Neural cell (in vitro differentiated cells): ENCODE data around the gene SLC6A6. TPM values are rescaled to one million over a fixed set of nuclear protein-coding genes. Genes with fewer than 3 reads are reported as not detected.

Source experiments
- H2AFZ ChIP-seq: fragments of 200-600, 300-800 bp; sonication (generic), shearing (Covaris generic); 2 replicates; pipeline ENCODE4 v1.6.0; 2014; ENCODE audit warnings: low read depth, mild to moderate bottlenecking, antibody characterized with exemption, low read length, moderate library complexity
- H3F3A ChIP-seq: fragments of 200-600 bp; shearing (Covaris generic); 2 replicates; pipeline ENCODE4 v1.6.1; 2016; ENCODE audit warnings: mild to moderate bottlenecking, moderate library complexity, mixed read lengths, antibody characterized with exemption, low read length; ENCODE audit not compliant: insufficient read depth, poor library complexity, severe bottlenecking
- H3K27ac ChIP-seq: fragments of 200-600, 300-800 bp; sonication (generic), shearing (Covaris generic); 2 replicates; pipeline ENCODE4 v1.5.1; 2014; ENCODE audit warnings: mild to moderate bottlenecking, low read length, moderate library complexity
- H3K27me3 ChIP-seq: fragments of 300-800, 200-600 bp; sonication (generic), shearing (Covaris generic); 2 replicates; pipeline ENCODE4 v1.6.0; 2014; ENCODE audit warnings: mild to moderate bottlenecking, low read depth, low read length, moderate library complexity; ENCODE audit not compliant: insufficient read depth
- H3K36me3 ChIP-seq: fragments of 300-800, 200-600 bp; sonication (generic), shearing (Covaris generic); 2 replicates; pipeline ENCODE4 v1.5.1; 2014; ENCODE audit warnings: mild to moderate bottlenecking, antibody characterized with exemption, low read length, moderate library complexity; ENCODE audit not compliant: insufficient read depth
- H3K4me2 ChIP-seq: fragments of 300-800, 200-600 bp; sonication (generic), shearing (Covaris generic); 2 replicates; pipeline ENCODE4 v1.6.0; 2014; ENCODE audit warnings: mild to moderate bottlenecking, low read length
- H3K4me3 ChIP-seq: fragments of 300-800, 200-600 bp; sonication (generic), shearing (Covaris generic); 2 replicates; pipeline ENCODE4 v1.5.1; 2014; ENCODE audit warnings: mild to moderate bottlenecking, low read length, moderate library complexity
- H3K79me2 ChIP-seq: fragments of 200-600 bp; shearing (Covaris generic); replicated peaks from 2 replicates; pipeline ENCODE4 v1.6.0; 2014; ENCODE audit warnings: mild to moderate bottlenecking, low read length, moderate library complexity; ENCODE audit not compliant: insufficient read depth
- H3K9ac ChIP-seq: fragments of 300-800, 200-600 bp; sonication (generic), shearing (Covaris generic); 2 replicates; pipeline ENCODE4 v1.6.1; 2016; ENCODE audit warnings: mild to moderate bottlenecking, low read length, mixed read lengths
- H3K9me2 ChIP-seq: fragments of 200-600 bp; shearing (Covaris generic); 2 replicates; pipeline ENCODE4 v1.6.1; 2016; ENCODE audit warnings: mild to moderate bottlenecking, low read length, mixed read lengths; ENCODE audit not compliant: insufficient read depth
- H3K9me3 ChIP-seq: fragments of 200-600, 300-800 bp; sonication (generic), shearing (Covaris generic); 2 replicates; pipeline ENCODE4 v1.6.1; 2016; ENCODE audit warnings: mild to moderate bottlenecking, mixed run types, low read length, moderate library complexity, mixed read lengths
- H4K20me1 ChIP-seq: fragments of 200-600 bp; shearing (Covaris generic); 2 replicates; pipeline ENCODE4 v1.6.1; 2016; ENCODE audit warnings: mild to moderate bottlenecking, mixed run types; ENCODE audit not compliant: insufficient read depth
- EP300 ChIP-seq: fragments of 450-650 bp; conservative IDR thresholded peaks from 2 replicates; pipeline ENCODE4 v1.6.1; 2014; ENCODE audit warnings: antibody characterized with exemption, mild to moderate bottlenecking, moderate library complexity; ENCODE audit not compliant: poor library complexity, severe bottlenecking
- EZH2 ChIP-seq: fragments of 200-600, 300-800 bp; shearing (Covaris generic), sonication (generic); IDR thresholded peaks from 2 replicates; pipeline ENCODE4 v1.6.1; 2014; ENCODE audit warnings: antibody characterized with exemption, low read length, borderline replicate concordance, mild to moderate bottlenecking; ENCODE audit not compliant: insufficient read depth, poor library complexity, severe bottlenecking
- MXI1 ChIP-seq: fragments of 450-650 bp; conservative IDR thresholded peaks from 2 replicates; pipeline ENCODE4 v1.6.1; 2014; ENCODE audit warnings: antibody characterized with exemption, mild to moderate bottlenecking; ENCODE audit not compliant: poor library complexity, severe bottlenecking
- POLR2AphosphoS5 ChIP-seq: IDR thresholded peaks from 2 replicates; pipeline ENCODE4 v1.6.1; 2012
- RAD21 ChIP-seq: fragments of 450-650 bp; conservative IDR thresholded peaks from 2 replicates; pipeline ENCODE4 v1.6.1; 2014; ENCODE audit warnings: antibody characterized with exemption, mild to moderate bottlenecking, moderate library complexity
- SMC3 ChIP-seq: fragments of 450-650 bp; conservative IDR thresholded peaks from 2 replicates; pipeline ENCODE4 v1.6.1; 2014; ENCODE audit warnings: antibody characterized with exemption, mild to moderate bottlenecking, moderate library complexity; ENCODE audit not compliant: poor library complexity
- TAF1 ChIP-seq: IDR thresholded peaks from 2 replicates; pipeline ENCODE4 v1.6.1; 2012; ENCODE audit warnings: low read depth
- polyA plus RNA-seq: library from polyadenylated mRNA; depleted of rRNA; stranded (reverse); fragments of >200 nt; gene quantifications from 2 replicates; pipeline ENCODE4 v1.2.3, GENCODE V29; 2014
- TF ChIP-seq, protein P1 (sequence below): IDR thresholded peaks from 2 replicates; pipeline ENCODE4 v1.6.1; 2012; ENCODE audit warnings: borderline replicate concordance
- TF ChIP-seq, protein P2 (sequence below): fragments of 450-650 bp; IDR thresholded peaks from 2 replicates; pipeline ENCODE4 v1.5.1; 2014; ENCODE audit warnings: antibody characterized with exemption, mild to moderate bottlenecking, moderate library complexity; ENCODE audit not compliant: poor library complexity, severe bottlenecking

The SLC6A6 gene
- polyA plus RNA-seq, 1 donor from 2014 or later: 15.9 TPM

DNA sequence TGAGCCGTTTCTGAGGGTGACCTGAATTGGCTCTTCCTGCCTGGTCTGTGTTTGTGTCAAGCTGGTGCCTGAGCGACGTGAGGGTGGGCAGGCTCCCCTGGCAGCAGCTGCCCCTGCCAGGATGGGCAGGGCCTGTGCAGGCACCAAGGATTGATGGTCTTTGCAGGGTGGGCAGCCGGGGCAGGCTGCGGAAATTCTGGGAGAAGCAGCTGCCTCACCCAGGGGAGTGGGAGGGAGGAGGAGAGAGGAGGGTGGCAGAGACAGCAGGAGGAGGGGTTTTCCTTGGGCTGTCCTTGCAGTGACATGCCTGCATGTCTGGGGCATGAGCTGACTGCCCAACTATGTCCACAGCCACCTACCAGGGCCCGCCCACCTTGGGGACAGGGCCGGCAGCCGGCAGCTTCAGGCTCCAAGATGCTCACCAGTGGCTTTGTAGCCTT is 27.9 kb upstream of the SLC6A6 start:
- Histone ChIP-seq H3K9me2 (no peaks in the 10 kb centered on the region), H2AFZ (no peak overlapping the region)

DNA sequence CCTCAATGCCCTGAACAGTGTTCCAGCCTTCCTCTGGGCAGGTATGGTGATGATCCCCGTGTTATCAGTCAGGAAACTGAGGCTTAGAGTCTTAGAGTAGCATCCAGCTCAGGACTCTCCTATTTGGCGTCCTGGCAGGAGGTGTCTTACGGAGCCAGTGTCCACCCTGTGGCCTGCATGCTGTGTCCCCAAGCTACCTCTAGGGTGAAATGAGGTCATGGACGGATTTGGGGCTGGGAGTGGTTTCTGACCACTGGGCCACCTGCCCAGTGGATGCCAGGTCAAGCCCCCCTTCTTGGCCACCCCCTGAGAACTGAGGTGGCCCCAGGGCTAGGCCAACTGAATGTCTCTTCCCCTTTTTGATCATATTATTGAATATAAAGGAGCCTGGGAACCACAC is 27.2 kb upstream of the SLC6A6 start:
- TF ChIP-seq EZH2 (no peak), EP300 (no peak), TAF1 (no peak), POLR2AphosphoS5 (no peak), RAD21 (no peak), MXI1 (no peak), SMC3 (no peak)
- TF ChIP-seq, protein P1, sequence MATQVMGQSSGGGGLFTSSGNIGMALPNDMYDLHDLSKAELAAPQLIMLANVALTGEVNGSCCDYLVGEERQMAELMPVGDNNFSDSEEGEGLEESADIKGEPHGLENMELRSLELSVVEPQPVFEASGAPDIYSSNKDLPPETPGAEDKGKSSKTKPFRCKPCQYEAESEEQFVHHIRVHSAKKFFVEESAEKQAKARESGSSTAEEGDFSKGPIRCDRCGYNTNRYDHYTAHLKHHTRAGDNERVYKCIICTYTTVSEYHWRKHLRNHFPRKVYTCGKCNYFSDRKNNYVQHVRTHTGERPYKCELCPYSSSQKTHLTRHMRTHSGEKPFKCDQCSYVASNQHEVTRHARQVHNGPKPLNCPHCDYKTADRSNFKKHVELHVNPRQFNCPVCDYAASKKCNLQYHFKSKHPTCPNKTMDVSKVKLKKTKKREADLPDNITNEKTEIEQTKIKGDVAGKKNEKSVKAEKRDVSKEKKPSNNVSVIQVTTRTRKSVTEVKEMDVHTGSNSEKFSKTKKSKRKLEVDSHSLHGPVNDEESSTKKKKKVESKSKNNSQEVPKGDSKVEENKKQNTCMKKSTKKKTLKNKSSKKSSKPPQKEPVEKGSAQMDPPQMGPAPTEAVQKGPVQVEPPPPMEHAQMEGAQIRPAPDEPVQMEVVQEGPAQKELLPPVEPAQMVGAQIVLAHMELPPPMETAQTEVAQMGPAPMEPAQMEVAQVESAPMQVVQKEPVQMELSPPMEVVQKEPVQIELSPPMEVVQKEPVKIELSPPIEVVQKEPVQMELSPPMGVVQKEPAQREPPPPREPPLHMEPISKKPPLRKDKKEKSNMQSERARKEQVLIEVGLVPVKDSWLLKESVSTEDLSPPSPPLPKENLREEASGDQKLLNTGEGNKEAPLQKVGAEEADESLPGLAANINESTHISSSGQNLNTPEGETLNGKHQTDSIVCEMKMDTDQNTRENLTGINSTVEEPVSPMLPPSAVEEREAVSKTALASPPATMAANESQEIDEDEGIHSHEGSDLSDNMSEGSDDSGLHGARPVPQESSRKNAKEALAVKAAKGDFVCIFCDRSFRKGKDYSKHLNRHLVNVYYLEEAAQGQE: no peak
- TF ChIP-seq, protein P2, sequence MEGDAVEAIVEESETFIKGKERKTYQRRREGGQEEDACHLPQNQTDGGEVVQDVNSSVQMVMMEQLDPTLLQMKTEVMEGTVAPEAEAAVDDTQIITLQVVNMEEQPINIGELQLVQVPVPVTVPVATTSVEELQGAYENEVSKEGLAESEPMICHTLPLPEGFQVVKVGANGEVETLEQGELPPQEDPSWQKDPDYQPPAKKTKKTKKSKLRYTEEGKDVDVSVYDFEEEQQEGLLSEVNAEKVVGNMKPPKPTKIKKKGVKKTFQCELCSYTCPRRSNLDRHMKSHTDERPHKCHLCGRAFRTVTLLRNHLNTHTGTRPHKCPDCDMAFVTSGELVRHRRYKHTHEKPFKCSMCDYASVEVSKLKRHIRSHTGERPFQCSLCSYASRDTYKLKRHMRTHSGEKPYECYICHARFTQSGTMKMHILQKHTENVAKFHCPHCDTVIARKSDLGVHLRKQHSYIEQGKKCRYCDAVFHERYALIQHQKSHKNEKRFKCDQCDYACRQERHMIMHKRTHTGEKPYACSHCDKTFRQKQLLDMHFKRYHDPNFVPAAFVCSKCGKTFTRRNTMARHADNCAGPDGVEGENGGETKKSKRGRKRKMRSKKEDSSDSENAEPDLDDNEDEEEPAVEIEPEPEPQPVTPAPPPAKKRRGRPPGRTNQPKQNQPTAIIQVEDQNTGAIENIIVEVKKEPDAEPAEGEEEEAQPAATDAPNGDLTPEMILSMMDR: no peak
- Histone ChIP-seq H3K27me3 (no peaks in the 10 kb centered on the region), H3K4me3 (no peak overlapping the region), H2AFZ (no peak overlapping the region), H3K4me2 (no peak overlapping the region), H3K9ac (no peak overlapping the region), H3F3A (no peaks in the 10 kb centered on the region), H3K9me2 (no peaks in the 10 kb centered on the region), H3K9me3 (no peaks in the 10 kb centered on the region), H4K20me1 (no peaks in the 10 kb centered on the region), H3K27ac (no peak overlapping the region), H3K79me2 (no peaks in the 10 kb centered on the region), H3K36me3 (no peaks in the 10 kb centered on the region)

More for the DNA sequence above, 27.9 kb upstream of the SLC6A6 start:
- H3F3A ChIP-seq: no peaks in the 10 kb centered on the region
- no peaks in the 10 kb centered on the region for H3K36me3 ChIP-seq
- H3K9ac ChIP-seq: no peak overlapping the region
- no peak overlapping the region for H3K4me3 ChIP-seq
- no peak overlapping the region for H3K4me2 ChIP-seq
- H3K9me3 ChIP-seq: no peaks in the 10 kb centered on the region
- H3K27me3 ChIP-seq: no peaks in the 10 kb centered on the region
- no peaks in the 10 kb centered on the region for H3K79me2 ChIP-seq
- H3K27ac ChIP-seq: no peak overlapping the region
- TF ChIP-seq TAF1: no peak
- TF ChIP-seq, protein P2: no peak
- no peak for TF ChIP-seq RAD21
- TF ChIP-seq EZH2: no peak
- TF ChIP-seq, protein P1: no peak
- no peak for TF ChIP-seq MXI1
- no peak for TF ChIP-seq EP300
- no peak for TF ChIP-seq SMC3
- no peak for TF ChIP-seq POLR2AphosphoS5
- no peaks in the 10 kb centered on the region for H4K20me1 ChIP-seq
